Stimulated activated CD4-positive, alpha-beta T cell treated with anti-CD3 and anti-CD28 coated beads, Interleukin-4, amount 100 ng/mL, for 24 hours (primary cell): Measurements from ENCODE around the gene CSAD.
"Not testable (repeated sequence)": the region's sequence is repeated elsewhere in the genome, so short reads cannot be mapped to it uniquely, and the experiment has no call there.

Source experiments
- DNase-seq: peaks from one replicate; pipeline ENCODE4 v3.0.0-alpha.2; 2020

Gene CSAD

DNA sequence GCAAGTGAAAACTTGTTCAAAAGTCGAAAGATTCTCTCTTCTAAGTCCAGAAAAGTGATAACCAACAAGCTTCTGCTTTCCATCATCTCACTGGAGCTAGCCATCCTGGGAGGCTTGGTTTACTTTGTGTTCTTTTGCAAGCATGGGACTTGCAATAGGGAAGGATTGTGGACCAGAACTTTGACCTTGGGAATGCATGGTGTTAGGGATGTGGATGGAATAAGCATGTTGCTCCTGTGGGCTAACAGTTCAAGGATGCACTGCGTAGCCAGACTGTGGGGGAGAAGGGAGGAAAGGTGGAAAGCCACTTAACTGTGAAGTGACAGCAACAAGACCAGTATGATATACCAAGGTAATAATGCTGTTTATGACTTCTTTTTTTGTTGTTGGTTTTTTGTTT, 48.9 kb downstream of the CSAD start:
- DNase-seq, result no peak

DNA sequence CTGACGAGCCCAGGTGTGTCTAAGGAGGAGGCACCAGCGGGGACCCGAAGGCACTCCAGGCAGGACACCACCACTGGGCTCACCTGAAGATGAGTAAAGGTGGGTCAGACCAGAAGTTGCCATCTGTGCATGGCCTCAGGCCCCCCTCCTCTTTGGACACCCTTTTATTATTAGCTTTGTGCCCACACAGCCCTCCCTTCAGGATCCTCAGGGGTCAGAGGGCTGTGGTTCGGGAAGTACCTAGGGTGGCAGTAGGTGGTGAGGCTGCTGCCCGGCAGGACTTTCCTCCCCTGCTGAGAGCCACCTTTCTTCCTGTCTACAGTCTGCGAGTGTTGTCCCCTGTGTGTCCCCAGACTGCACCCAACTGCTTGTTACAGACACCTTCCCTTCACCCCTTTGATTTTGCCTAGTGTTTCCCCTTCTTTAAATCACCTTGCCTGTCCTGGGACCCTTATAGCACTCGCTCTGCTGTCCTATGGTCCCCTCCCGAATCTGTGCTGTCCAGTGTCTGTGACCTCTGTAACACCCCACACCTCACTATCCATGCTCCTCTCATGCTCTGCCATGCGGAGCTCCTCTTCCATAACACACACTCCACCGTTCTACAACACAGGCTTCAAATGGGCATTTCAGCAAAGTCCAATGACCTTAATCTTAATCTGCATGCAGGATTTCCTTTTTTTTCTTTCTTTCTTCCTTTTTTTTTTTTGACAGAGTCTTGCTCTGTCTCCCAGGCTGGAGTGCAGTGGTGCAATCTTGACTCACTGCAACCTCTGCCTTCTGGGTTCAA, 51.8 kb downstream of the CSAD start:
- no peak for DNase-seq

DNA sequence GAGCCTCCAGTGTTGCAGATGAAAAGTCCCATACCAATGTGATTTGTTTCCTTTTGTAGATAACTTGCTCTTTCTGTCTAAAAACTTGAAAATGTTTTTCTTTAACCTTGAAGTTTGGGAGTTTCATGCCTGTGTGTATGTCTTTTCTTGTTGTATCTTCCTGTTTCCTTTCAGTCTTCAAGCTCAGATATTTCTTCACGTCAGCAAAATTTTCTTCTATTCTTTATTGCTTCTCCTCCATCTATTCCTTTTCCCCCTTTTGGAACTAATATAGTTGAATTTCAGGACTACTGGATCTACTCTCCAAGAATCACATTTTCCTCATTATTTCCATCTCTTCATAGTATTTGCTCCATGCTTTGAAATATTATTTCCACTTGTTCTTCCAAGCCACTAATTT, 53.6 kb downstream of the CSAD start:
- no peak for DNase-seq

DNA sequence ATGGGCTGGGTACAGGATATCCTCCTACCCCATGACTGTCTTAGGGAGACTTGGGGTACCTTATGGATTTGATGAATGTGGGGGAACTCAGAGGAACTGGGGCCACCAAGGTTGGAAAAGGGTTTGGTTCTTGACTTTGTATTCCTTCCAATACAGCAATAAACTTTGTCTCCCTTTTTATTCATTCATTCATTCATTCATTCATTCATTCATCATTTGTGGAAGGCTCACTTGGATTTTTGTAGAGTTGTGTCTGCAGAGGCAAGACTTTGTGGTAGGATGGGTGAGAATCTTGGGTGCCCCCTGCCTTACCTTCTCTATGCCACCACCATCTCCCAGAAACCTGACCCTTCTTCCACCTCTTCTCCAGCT, 56.4 kb downstream of the CSAD start:
- no peak for DNase-seq

DNA sequence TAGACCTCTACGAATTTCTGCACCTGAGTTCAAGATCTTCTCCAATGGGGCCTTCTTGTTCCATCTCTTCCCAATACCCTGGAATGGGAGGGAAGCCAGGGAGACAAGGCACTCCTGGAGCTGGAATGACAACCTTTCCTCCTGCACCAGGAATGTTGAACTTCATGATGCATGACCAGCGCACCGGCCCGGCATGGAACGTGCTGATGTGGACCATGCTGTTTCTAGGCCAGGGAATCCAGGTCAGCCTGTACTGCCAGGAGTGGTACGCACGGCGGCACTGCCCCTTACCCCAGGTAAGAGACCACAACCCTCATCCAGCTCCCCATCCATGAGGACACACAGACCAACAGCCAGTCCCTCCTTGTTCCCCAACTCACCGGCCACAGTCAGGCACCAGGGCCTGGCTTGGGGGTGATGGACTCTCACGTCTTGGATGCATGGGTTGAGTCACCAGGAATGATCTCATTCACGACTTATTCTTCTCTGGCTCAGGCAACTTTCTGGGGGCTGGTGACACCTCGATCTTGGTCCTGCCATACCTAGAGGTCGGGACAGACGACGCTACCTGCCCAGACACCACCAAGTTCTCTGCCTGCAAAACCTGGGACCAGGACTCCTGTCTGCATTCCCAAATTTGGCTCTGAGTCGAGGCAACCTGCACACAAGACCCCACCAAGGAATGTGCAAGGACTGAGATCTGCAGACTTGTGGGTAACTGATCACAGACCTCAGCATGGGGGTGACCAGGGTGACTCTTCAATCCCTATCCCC, 57.0 kb downstream of the CSAD start:
- DNase-seq, result no peak

DNA sequence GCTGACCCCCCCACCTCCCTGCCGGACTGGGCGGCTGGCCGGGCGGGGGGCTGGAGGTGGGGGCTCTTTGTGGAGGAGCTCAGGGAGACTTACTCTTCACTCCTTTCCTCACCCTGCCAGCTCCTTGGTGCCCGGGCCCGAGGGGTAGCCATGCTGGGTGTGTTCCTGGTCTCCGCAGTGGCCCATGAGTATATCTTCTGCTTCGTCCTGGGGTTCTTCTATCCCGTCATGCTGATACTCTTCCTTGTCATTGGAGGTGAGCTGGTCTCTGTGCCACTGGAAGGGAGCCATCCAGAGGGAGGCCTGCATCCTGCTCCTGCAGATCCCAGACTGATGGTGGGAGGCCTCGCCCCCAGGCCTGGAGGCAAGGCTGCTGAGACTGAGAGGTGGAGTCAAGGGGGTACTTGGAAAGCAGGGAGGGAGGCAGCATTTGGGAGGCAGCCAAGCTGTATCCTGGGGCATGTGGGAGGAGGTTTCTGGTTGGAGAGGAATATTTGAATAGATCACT, 57.7 kb downstream of the CSAD start:
- no peak for DNase-seq

DNA sequence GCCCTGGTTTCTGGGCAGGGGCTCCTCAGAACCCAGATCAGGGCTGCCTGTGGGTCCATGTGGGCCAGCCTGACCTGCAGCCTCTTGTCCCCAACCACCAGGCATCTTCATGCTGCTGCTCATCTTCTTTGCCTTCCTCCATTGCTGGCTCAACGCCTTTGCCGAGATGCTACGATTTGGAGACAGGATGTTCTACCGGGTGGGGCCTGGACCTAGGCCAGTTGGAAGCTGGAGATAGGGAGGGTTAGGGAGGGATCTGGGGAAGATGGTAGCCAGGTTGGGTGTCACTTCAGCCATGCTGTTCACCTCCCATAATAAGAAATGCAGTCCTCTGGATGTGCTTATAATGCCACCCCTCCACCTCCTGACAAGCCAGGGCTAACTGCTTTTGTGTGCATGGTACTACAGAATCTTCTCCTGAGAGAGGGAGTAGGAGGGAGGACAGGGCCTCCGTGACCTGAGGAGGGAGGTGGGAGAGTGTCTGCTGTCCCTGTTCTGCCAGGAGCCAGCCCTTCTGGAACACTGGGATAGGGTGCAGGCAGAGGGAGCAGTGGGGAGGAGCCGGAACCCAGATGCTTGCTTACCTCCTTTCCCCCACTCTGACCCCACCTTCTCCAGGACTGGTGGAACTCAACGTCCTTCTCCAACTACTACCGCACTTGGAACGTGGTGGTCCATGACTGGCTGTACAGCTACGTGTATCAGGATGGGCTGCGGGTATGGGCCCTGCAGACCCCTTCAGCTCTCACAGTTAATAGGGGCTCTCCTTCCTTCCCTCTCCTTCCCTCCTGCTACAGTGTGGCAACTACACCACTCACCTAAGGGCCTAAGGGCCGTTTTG, 59.8 kb downstream of the CSAD start:
- DNase-seq, result no peak

DNA sequence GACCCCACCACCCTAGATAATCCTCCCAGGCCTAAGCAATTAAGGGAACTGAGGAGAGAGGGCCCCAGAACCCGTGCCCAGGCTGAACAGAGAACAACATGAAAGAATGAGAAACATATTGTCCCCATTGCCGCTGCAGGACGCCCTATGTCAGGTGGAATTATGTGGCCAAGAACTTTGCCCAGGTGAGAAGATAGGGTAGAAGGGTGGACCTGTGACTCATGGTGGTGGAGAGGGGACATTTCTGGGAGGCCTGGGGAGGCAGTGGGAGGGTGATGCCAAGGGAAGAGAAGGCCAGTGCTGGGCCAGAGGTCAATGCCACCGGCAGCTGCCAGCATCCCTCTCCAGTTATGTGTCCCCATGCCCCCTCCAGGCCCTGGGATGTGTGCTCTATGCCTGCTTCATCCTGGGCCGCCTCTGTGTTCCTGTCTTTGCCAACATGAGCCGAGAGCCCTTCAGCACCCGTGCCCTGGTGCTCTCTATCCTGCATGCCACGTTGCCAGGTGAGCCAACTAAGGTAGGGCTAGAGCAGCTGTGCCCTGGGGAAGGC, 61.9 kb downstream of the CSAD start:
- DNase-seq, result no peak

DNA sequence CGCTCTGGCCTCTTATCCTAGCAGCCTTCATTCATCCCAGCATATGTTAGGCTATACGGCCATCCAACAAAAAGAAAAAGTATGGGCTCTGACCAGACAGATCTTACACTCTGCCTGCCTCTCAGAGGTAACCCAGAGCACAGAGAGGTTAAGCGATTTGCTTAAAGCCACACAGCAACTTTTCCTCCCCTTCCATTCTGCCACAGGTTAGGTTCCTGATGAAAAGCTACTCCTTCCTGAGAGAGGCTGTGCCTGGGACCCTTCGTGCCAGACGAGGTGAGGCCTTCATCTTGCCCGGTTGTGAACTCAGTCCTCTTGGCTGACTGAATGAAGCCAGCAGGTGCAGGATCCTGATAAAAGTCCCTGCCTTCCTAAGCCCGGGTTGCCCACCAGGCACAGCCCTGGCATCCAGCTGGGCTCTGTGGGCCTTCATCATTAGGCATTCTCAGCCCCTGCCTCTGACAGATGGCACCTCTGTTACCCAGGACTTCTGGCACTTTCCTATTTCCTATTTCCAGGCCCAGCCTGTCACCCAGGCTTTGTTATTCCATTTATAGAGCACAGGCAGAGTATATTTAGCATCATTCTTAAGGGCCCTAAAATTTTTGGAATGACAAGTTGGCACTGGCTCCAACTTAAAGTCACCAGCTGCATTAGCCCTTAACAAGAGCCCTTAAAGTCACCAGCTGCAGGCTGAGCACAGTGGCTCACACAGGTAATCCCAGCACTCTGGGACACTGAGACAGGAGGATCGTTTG, 64.7 kb downstream of the CSAD start:
- no peak for DNase-seq

DNA sequence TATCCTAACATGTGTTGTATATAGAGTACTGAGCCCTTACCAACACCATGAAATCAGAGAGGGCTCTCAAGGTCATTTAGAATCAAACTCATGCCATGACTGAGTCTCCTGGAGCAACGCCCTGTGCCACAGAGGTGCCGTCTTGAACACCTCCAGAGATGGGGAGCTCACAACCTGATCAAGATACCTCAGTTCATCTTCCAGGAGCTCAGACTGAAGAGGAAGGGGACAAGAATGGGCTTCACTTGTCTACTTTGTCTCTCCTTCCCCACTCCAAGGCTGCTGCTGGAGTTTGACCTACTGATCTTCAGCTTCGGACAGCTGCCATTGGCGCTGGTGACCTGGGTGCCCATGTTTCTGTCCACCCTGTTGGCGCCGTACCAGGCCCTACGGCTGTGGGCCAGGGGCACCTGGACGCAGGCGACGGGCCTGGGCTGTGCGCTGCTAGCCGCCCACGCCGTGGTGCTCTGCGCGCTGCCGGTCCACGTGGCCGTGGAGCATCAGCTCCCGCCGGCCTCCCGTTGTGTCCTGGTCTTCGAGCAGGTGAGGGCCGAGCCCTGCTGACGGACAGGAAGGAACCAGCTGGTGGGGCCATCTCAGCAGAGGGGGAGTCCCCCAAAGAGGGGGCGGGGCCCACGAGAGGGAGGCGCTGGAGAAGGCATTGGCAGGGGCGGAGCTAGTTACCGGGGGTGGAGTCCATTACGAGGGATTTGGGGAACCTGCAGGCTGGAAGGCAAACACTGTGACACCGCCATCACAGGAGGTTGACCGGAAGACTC, 65.4 kb downstream of the CSAD start:
- DNase-seq, result no peak

DNA sequence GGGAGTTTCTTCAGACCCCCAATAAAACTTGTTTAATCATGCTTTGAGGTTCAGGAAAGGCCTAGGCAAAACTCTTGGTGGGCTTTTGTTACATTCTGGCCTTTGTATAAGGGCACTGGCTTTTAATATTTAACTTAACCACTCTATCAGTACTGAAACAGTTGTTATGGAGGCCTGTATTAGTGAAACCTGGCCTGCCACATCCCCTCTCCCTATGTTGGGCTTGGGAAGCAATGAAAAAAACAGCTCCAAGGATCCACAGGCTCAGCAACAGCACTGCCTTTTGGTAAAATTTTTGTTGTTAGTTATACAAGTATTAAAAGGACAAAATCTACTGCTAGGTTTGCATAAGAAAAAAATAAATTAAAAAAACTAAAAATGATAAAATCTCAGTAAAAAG, 66.8 kb downstream of the CSAD start:
- no peak for DNase-seq

DNA sequence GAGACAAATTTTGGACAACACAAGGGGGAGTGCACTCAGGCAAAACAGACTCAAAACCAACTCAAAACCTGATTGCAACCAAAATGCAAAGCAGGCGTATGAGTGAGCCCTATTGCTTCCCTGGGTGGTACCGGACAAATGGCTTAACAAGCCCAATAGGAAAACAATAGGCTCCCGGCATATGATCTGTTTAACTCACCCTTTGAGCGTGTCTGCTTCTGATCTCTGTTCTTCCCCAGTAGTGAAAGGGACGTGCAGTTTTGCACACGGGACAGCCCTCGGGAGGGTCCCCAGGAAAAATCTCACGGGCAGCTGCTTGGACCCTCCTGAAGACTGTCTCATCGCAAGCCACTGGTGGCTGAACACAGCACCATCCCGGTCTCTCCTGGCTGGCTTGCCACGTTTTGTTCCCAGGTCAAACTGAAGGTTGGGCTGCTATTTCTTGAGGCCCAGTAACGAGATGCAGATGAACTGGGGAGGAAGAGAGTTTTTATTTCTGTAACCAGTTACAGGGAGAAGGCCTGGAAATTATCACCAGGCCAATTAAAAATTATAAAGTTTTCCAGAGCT, 67.5 kb downstream of the CSAD start:
- DNase-seq, result no peak

DNA sequence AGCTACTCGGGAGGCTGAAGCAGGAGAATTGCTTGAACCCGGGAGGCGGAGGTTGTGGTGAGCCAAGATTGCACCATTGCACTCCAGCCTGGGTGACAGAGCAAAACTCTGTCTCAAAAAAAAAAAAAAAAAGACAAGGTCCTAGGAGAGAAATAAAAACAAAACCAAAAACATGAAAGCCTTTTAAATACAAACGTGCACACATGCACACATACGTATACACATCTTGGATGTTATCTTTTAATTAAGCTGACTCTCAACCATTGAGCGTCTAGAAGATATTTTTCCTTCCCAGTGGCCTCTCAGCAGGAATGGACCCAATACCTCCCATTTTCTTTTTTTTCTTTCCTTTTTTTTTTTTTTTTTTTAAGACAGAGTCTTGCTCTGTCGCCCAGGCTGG, 68.3 kb downstream of the CSAD start:
- DNase-seq, result not testable (repeated sequence)
